GM23338 (cell line): ENCODE data around the gene MPPE1. TPM values are rescaled to one million over a fixed set of nuclear protein-coding genes. Genes with fewer than 3 reads are reported as not detected.

Experiments
- ATAC-seq: fragments of 200-7000 bp; cut with Tn5 transposase; 3 replicates; pipeline ENCODE4 v1.9.1; 2020
- DNase-seq: peaks from one replicate; pipeline ENCODE4 v3.0.0-alpha.2; 2015; ENCODE audit warnings: low spot score
- H2AFZ ChIP-seq: fragments of 200-600 bp; sonication (generic); 2 replicates; pipeline ENCODE4 v1.8.0; 2016; ENCODE audit warnings: antibody characterized with exemption, mild to moderate bottlenecking, moderate library complexity
- H3F3A ChIP-seq: fragments of 200-600 bp; sonication (generic); replicated peaks from 2 replicates; pipeline ENCODE4 v1.8.0; 2017; ENCODE audit warnings: antibody characterized with exemption, mixed run types, low read depth
- H3K27ac ChIP-seq: fragments of 200-600 bp; sonication (generic); 2 replicates; pipeline ENCODE4 v1.6.1; 2016; ENCODE audit warnings: low read depth
- H3K27me3 ChIP-seq: fragments of 200-600 bp; sonication (generic); 2 replicates; pipeline ENCODE4 v1.8.0; 2016; ENCODE audit warnings: mild to moderate bottlenecking, mixed run types, moderate library complexity; ENCODE audit not compliant: insufficient read depth
- H3K36me3 ChIP-seq: fragments of 200-600 bp; sonication (generic); 2 replicates; pipeline ENCODE4 v1.8.0; 2016; ENCODE audit warnings: mild to moderate bottlenecking; ENCODE audit not compliant: insufficient read depth
- H3K4me1 ChIP-seq: fragments of 200-600 bp; sonication (generic); 2 replicates; pipeline ENCODE4 v1.8.0; 2016; ENCODE audit warnings: mild to moderate bottlenecking, moderate library complexity; ENCODE audit not compliant: insufficient read depth
- H3K4me2 ChIP-seq: fragments of 200-600 bp; sonication (generic); 2 replicates; pipeline ENCODE4 v1.7.1; 2017; ENCODE audit warnings: mixed run types
- H3K4me3 ChIP-seq: fragments of 200-600 bp; sonication (generic); 2 replicates; pipeline ENCODE4 v1.6.1; 2016; ENCODE audit warnings: mixed run types
- H3K79me2 ChIP-seq: fragments of 200-600 bp; sonication (generic); replicated peaks from 2 replicates; pipeline ENCODE4 v1.8.0; 2017; ENCODE audit warnings: mild to moderate bottlenecking; ENCODE audit not compliant: insufficient read depth
- H3K9me2 ChIP-seq: fragments of 200-600 bp; sonication (generic); 2 replicates; pipeline ENCODE4 v1.8.0; 2017; ENCODE audit not compliant: insufficient read depth
- H4K20me1 ChIP-seq: fragments of 200-600 bp; sonication (generic); replicated peaks from 2 replicates; pipeline ENCODE4 v1.8.0; 2017; ENCODE audit warnings: mild to moderate bottlenecking; ENCODE audit not compliant: insufficient read depth
- H3K27ac Mint-ChIP-seq: 2 replicates; pipeline ENCODE4 v1.8.0; 2020; ENCODE audit warnings: inconsistent platforms, mild to moderate bottlenecking, moderate library complexity, mixed read lengths
- H3K27me3 Mint-ChIP-seq: 3 replicates; pipeline ENCODE4 v1.8.0; 2022; ENCODE audit warnings: low read depth, mild to moderate bottlenecking, moderate library complexity, mixed read lengths, inconsistent platforms; ENCODE audit not compliant: insufficient read depth, poor library complexity
- H3K36me3 Mint-ChIP-seq: 3 replicates; pipeline ENCODE4 v1.8.0; 2021; ENCODE audit warnings: low read depth, mild to moderate bottlenecking, inconsistent platforms, moderate library complexity, mixed read lengths
- H3K4me1 Mint-ChIP-seq: 3 replicates; pipeline ENCODE4 v1.8.0; 2020; ENCODE audit warnings: mild to moderate bottlenecking, inconsistent platforms, mixed read lengths
- H3K4me3 Mint-ChIP-seq: 3 replicates; pipeline ENCODE4 v1.8.0; 2021; ENCODE audit warnings: moderate library complexity, mild to moderate bottlenecking, inconsistent platforms, mixed read lengths
- H3K9me3 Mint-ChIP-seq: 3 replicates; pipeline ENCODE4 v1.8.0; 2020; ENCODE audit warnings: moderate library complexity, mild to moderate bottlenecking, inconsistent platforms, mixed read lengths
- CREB1 ChIP-seq: fragments of 250-450 bp; sonication (Bioruptor Pico); IDR thresholded peaks from 2 replicates; pipeline ENCODE4 v1.5.0; 2020; ENCODE audit warnings: low read depth, mild to moderate bottlenecking, moderate library complexity
- EZH2 ChIP-seq: fragments of 200-600 bp; sonication (generic); IDR thresholded peaks from one replicate; pipeline ENCODE4 v1.8.0; 2017; ENCODE audit warnings: antibody characterized with exemption, mild to moderate bottlenecking, low read depth; ENCODE audit not compliant: unreplicated experiment
- EZH2phosphoT487 ChIP-seq: fragments of 200-600 bp; sonication (generic); IDR thresholded peaks from one replicate; pipeline ENCODE4 v1.8.1; 2018; ENCODE audit warnings: antibody characterized with exemption; ENCODE audit not compliant: unreplicated experiment
- JUNB ChIP-seq: IDR thresholded peaks from one replicate; pipeline ENCODE4 v1.6.1; 2016; ENCODE audit warnings: antibody characterized with exemption; ENCODE audit not compliant: unreplicated experiment
- NANOG ChIP-seq: IDR thresholded peaks from 2 replicates; pipeline ENCODE4 v1.6.1; 2016; ENCODE audit warnings: antibody characterized with exemption, borderline replicate concordance
- POLR2AphosphoS5 ChIP-seq: IDR thresholded peaks from 2 replicates; pipeline ENCODE4 v1.6.1; 2016; ENCODE audit warnings: antibody characterized with exemption, low read depth
- REST ChIP-seq: IDR thresholded peaks from one replicate; pipeline ENCODE4 v1.6.1; 2018; ENCODE audit warnings: antibody characterized with exemption; ENCODE audit not compliant: unreplicated experiment
- STAT1 ChIP-seq: IDR thresholded peaks from one replicate; pipeline ENCODE4 v1.6.1; 2016; ENCODE audit warnings: antibody characterized with exemption; ENCODE audit not compliant: unreplicated experiment
- ZNF114 ChIP-seq: fragments of 250-450 bp; sonication (Bioruptor Pico); IDR thresholded peaks from 2 replicates; pipeline ENCODE4 v1.5.0; 2020; ENCODE audit warnings: mild to moderate bottlenecking, moderate library complexity
- ZNF331 ChIP-seq: fragments of 250-450 bp; sonication (Bioruptor Pico); IDR thresholded peaks from 2 replicates; pipeline ENCODE4 v1.5.0; 2020; ENCODE audit warnings: low read depth, mild to moderate bottlenecking, moderate library complexity
- polyA plus RNA-seq: library from polyadenylated mRNA; unstranded; fragments of >200 nt; fragmentation: Nextera tagmentation; extraction: Ambion mirVana; gene quantifications from 2 replicates; pipeline ENCODE4 v1.2.1, GENCODE V29; 2016
- total RNA-seq: library from RNA; depleted of rRNA; stranded (reverse); fragments of >200 nt; shearing (Covaris generic); gene quantifications from 2 replicates; pipeline ENCODE4 v1.2.3, GENCODE V29; 2014
- TF ChIP-seq, protein P1 (sequence below), 2 experiments: fragments of 200-600 bp in 1 of 2; sonication (generic) in 1 of 2; conservative IDR thresholded peaks; 2 replicates each; pipeline versions ENCODE4 v1.5.1 to v1.6.1; 2016 to 2017; ENCODE audit warnings: antibody characterized with exemption in 2 of 2, low read depth in 2 of 2, mild to moderate bottlenecking in 2 of 2, moderate library complexity in 1 of 2
- TF ChIP-seq, protein P2 (sequence below): IDR thresholded peaks from 2 replicates; pipeline ENCODE4 v1.6.1; 2016; ENCODE audit warnings: antibody characterized with exemption
- TF ChIP-seq, protein P3 (sequence below): fragments of 250-450 bp; sonication (Bioruptor Pico); IDR thresholded peaks from 2 replicates; pipeline ENCODE4 v1.5.0; 2020; ENCODE audit warnings: mild to moderate bottlenecking, moderate library complexity

Gene MPPE1
- total and polyA plus RNA-seq, 2 experiments from 2014 or later, result 18.8 to 24.6 TPM

- H3K4me3 ChIP-seq, result no peak overlapping the region
- no peaks in the 10 kb centered on the region for H3K9me2 ChIP-seq
- H4K20me1 ChIP-seq, result no peaks in the 10 kb centered on the region
- DNase-seq (no peak), ATAC-seq (no peak)
- H3F3A ChIP-seq, result no peaks in the 10 kb centered on the region
- peaks cover 7% of the 10 kb centered on the region for H3K4me1 ChIP-seq
- no peak overlapping the region for H3K27ac ChIP-seq
- H3K4me2 ChIP-seq, result no peak overlapping the region
- H2AFZ ChIP-seq, result no peak overlapping the region
- Mint-ChIP-seq H3K27ac (peak overlapping the region; percentile 14; the same call in 1 of the 2 replicates), H3K36me3 (peaks cover 28% of the 10 kb centered on the region), H3K4me1 (peaks cover 9% of the 10 kb centered on the region; the same call in 2 of the 3 replicates), H3K27me3 (no peaks in the 10 kb centered on the region), H3K9me3 (peaks cover 2% of the 10 kb centered on the region), H3K4me3 (no peak overlapping the region)
- H3K36me3 ChIP-seq, result 0 out of 2 replicates have a peak, but pooled peaks cover 3% of the 10 kb centered on the region
- H3K27me3 ChIP-seq, result no peaks in the 10 kb centered on the region
- TF ChIP-seq NANOG, result no peak
- TF ChIP-seq, protein P1, sequence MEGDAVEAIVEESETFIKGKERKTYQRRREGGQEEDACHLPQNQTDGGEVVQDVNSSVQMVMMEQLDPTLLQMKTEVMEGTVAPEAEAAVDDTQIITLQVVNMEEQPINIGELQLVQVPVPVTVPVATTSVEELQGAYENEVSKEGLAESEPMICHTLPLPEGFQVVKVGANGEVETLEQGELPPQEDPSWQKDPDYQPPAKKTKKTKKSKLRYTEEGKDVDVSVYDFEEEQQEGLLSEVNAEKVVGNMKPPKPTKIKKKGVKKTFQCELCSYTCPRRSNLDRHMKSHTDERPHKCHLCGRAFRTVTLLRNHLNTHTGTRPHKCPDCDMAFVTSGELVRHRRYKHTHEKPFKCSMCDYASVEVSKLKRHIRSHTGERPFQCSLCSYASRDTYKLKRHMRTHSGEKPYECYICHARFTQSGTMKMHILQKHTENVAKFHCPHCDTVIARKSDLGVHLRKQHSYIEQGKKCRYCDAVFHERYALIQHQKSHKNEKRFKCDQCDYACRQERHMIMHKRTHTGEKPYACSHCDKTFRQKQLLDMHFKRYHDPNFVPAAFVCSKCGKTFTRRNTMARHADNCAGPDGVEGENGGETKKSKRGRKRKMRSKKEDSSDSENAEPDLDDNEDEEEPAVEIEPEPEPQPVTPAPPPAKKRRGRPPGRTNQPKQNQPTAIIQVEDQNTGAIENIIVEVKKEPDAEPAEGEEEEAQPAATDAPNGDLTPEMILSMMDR (conservative IDR thresholded peaks at IDR 0.05; ENCODE audit: low read depth in 2 of 2), result no peak
- no peak for TF ChIP-seq POLR2AphosphoS5
- TF ChIP-seq, protein P2, sequence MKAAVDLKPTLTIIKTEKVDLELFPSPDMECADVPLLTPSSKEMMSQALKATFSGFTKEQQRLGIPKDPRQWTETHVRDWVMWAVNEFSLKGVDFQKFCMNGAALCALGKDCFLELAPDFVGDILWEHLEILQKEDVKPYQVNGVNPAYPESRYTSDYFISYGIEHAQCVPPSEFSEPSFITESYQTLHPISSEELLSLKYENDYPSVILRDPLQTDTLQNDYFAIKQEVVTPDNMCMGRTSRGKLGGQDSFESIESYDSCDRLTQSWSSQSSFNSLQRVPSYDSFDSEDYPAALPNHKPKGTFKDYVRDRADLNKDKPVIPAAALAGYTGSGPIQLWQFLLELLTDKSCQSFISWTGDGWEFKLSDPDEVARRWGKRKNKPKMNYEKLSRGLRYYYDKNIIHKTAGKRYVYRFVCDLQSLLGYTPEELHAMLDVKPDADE, result no peak
- TF ChIP-seq EZH2phosphoT487, result no peak
- no peak for TF ChIP-seq EZH2
- TF ChIP-seq ZNF331 (CRISPR knock-in tag), result no peak
- TF ChIP-seq REST, result no peak
- TF ChIP-seq ZNF114, result no peak
- no peak for TF ChIP-seq CREB1
- TF ChIP-seq JUNB, result no peak
- TF ChIP-seq, protein P3, sequence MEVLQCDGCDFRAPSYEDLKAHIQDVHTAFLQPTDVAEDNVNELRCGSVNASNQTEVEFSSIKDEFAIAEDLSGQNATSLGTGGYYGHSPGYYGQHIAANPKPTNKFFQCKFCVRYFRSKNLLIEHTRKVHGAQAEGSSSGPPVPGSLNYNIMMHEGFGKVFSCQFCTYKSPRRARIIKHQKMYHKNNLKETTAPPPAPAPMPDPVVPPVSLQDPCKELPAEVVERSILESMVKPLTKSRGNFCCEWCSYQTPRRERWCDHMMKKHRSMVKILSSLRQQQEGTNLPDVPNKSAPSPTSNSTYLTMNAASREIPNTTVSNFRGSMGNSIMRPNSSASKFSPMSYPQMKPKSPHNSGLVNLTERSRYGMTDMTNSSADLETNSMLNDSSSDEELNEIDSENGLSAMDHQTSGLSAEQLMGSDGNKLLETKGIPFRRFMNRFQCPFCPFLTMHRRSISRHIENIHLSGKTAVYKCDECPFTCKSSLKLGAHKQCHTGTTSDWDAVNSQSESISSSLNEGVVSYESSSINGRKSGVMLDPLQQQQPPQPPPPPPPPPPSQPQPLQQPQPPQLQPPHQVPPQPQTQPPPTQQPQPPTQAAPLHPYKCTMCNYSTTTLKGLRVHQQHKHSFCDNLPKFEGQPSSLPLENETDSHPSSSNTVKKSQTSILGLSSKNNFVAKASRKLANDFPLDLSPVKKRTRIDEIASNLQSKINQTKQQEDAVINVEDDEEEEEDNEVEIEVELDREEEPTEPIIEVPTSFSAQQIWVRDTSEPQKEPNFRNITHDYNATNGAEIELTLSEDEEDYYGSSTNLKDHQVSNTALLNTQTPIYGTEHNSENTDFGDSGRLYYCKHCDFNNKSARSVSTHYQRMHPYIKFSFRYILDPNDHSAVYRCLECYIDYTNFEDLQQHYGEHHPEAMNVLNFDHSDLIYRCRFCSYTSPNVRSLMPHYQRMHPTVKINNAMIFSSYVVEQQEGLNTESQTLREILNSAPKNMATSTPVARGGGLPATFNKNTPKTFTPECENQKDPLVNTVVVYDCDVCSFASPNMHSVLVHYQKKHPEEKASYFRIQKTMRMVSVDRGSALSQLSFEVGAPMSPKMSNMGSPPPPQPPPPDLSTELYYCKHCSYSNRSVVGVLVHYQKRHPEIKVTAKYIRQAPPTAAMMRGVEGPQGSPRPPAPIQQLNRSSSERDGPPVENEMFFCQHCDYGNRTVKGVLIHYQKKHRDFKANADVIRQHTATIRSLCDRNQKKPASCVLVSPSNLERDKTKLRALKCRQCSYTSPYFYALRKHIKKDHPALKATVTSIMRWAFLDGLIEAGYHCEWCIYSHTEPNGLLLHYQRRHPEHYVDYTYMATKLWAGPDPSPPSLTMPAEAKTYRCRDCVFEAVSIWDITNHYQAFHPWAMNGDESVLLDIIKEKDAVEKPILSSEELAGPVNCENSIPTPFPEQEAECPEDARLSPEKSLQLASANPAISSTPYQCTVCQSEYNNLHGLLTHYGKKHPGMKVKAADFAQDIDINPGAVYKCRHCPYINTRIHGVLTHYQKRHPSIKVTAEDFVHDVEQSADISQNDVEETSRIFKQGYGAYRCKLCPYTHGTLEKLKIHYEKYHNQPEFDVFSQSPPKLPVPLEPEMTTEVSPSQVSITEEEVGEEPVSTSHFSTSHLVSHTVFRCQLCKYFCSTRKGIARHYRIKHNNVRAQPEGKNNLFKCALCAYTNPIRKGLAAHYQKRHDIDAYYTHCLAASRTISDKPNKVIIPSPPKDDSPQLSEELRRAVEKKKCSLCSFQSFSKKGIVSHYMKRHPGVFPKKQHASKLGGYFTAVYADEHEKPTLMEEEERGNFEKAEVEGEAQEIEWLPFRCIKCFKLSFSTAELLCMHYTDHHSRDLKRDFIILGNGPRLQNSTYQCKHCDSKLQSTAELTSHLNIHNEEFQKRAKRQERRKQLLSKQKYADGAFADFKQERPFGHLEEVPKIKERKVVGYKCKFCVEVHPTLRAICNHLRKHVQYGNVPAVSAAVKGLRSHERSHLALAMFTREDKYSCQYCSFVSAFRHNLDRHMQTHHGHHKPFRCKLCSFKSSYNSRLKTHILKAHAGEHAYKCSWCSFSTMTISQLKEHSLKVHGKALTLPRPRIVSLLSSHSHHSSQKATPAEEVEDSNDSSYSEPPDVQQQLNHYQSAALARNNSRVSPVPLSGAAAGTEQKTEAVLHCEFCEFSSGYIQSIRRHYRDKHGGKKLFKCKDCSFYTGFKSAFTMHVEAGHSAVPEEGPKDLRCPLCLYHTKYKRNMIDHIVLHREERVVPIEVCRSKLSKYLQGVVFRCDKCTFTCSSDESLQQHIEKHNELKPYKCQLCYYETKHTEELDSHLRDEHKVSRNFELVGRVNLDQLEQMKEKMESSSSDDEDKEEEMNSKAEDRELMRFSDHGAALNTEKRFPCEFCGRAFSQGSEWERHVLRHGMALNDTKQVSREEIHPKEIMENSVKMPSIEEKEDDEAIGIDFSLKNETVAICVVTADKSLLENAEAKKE, result no peak
- TF ChIP-seq STAT1, result no peak
- H3K79me2 ChIP-seq, result no peaks in the 10 kb centered on the region
These were observed 27.4 kb downstream of the MPPE1 start for GRCh38 chr18:11880586-11881304.
